Measurements from ENCODE around the gene AUP1.

Gene AUP1

GRCh38 chr2:74511104-74511989, 18.2 kb downstream of the AUP1 start:
- no peak overlapping the region for H3K27ac ChIP-seq
- no peak for DNase-seq (ENCODE audit: low spot score)
- CTCF ChIA-PET = no interaction called here
- TF ChIP-seq, protein P1, sequence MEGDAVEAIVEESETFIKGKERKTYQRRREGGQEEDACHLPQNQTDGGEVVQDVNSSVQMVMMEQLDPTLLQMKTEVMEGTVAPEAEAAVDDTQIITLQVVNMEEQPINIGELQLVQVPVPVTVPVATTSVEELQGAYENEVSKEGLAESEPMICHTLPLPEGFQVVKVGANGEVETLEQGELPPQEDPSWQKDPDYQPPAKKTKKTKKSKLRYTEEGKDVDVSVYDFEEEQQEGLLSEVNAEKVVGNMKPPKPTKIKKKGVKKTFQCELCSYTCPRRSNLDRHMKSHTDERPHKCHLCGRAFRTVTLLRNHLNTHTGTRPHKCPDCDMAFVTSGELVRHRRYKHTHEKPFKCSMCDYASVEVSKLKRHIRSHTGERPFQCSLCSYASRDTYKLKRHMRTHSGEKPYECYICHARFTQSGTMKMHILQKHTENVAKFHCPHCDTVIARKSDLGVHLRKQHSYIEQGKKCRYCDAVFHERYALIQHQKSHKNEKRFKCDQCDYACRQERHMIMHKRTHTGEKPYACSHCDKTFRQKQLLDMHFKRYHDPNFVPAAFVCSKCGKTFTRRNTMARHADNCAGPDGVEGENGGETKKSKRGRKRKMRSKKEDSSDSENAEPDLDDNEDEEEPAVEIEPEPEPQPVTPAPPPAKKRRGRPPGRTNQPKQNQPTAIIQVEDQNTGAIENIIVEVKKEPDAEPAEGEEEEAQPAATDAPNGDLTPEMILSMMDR (conservative IDR thresholded peaks at IDR 0.05; ENCODE audit: low read depth) = no peak
- POLR2A ChIA-PET (ENCODE audit: low non-redundant PET) = no interaction called here

- CTCF ChIA-PET = no interaction called here
- POLR2A ChIA-PET (ENCODE audit: low non-redundant PET) = interaction anchor here (1.1 kb wide), 1 partner anchor 20 kb away, joined by 12 read pairs; no protein-coding TSS in a partner anchor
- no peak overlapping the region for H3K27ac ChIP-seq
- DNase-seq (ENCODE audit: low spot score) = no peak
- TF ChIP-seq, protein P1 (conservative IDR thresholded peaks at IDR 0.05; ENCODE audit: low read depth) = no peak
Observed at GRCh38 chr2:74510272-74510671, 19.2 kb downstream of the AUP1 start.

GRCh38 chr2:74507926-74508520, 21.5 kb downstream of the AUP1 start:
- CTCF ChIA-PET = interaction anchor here (0.7 to 1.7 kb wide), 6 partner anchors 11 to 42 kb away, joined by 3 to 7 read pairs (median 4); partner anchors contain the start of genes CCDC142 and TTC31
- H3K27ac ChIP-seq = peak overlapping the region; percentile 96
- POLR2A ChIA-PET (ENCODE audit: low non-redundant PET) = no interaction called here
- DNase-seq (ENCODE audit: low spot score) = no peak
- TF ChIP-seq, protein P1 (conservative IDR thresholded peaks at IDR 0.05; ENCODE audit: low read depth) = no peak

DNA sequence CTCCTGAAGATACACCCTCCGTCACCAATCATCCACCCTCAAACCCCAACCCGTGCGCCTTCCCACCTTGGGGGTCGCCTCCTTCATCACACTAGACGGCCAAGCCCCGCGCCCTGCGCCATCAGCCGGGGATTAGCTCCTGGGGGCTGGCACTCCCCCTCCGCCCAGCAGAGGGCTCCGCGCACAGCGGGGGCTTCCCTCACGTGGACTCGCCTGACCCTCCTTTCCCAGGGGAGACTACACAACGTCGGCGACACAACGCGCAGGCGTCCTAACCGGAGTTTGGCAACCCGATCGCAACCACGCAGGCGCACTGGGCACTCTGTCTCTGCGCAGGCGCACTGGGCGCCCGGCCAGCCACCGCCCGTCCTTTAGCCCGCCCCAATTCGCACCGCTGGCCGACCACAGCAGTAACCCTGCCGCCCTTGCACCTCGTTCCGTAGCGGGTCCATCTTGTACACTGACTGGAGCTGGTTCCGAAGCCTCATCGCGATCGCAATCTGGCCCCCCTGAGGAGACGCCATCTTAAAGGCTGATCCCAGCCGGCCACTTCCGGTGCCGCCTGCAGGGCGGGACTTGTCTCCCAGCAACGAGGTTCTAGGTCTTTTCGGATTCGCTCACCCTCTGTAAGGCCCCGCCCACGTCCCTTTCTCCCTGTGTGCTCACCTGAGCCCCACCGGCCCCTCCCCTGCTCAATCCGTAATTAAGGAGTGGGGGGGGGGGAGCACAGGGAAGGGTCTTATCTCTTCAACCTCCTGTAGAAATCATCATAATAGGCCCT, 22.2 kb downstream of the AUP1 start, which contains the start of gene PCGF1:
PCGF1 (minus strand) TSS at position 551 of the 781 bp plus-strand sequence; CDS start at position 524, 27 bp downstream.
- DNase-seq (ENCODE audit: low spot score) = peak; percentile 96
- TF ChIP-seq, protein P1 (conservative IDR thresholded peaks at IDR 0.05; ENCODE audit: low read depth) = peak; percentile 55; the same call in 1 of the 2 replicates
- POLR2A ChIA-PET (ENCODE audit: low non-redundant PET) = interaction anchor here (1.0 kb wide), 1 partner anchor 9 kb away, joined by 3 read pairs; no protein-coding TSS in a partner anchor
- peak within 1 kb of the TSS; percentile 96 for H3K27ac ChIP-seq
- CTCF ChIA-PET = interaction anchor here (0.6 to 1.7 kb wide), 10 partner anchors 11 to 248 kb away, joined by 3 to 7 read pairs (median 4); partner anchors contain the start of genes CCDC142, DQX1, MRPL53 and TTC31

- CTCF ChIA-PET = interaction anchor here (1.3 kb wide), 1 partner anchor 20 kb away, joined by 5 read pairs; the partner anchor contains the start of gene DQX1
- no peak for DNase-seq (ENCODE audit: low spot score)
- POLR2A ChIA-PET (ENCODE audit: low non-redundant PET) = no interaction called here
- TF ChIP-seq, protein P1 (conservative IDR thresholded peaks at IDR 0.05; ENCODE audit: low read depth) = no peak
- peak overlapping the region; percentile 96 for H3K27ac ChIP-seq
Observed at GRCh38 chr2:74505448-74506246, 23.9 kb downstream of the AUP1 start.

All from RWPE1 (cell line).